Renal pelvis (tissue), 4 donors: Measurements from ENCODE around the gene NFKB1. TPM values are rescaled to one million over a fixed set of nuclear protein-coding genes. Genes with fewer than 3 reads are reported as not detected.

Experiments
- DNase-seq: peaks from one replicate; pipeline ENCODE4 v3.0.0-alpha.2; 2013
- polyA plus RNA-seq, 3 donors: library from polyadenylated mRNA; unstranded; fragments of 120-200 nt; gene quantifications; one replicate each; pipeline ENCODE4 v1.2.1, GENCODE V29; 2013; ENCODE audit not compliant: insufficient read length in 3 of 3

Gene NFKB1
- polyA plus RNA-seq, 3 donors = 23.9 to 27.9 (median 27.8) TPM

- DNase-seq = peak; percentile 69
These were observed 119.7 kb downstream of the NFKB1 start for GRCh38 chr4:102620697-102621497.

- DNase-seq = peak; percentile 34
These were observed 122.5 kb downstream of the NFKB1 start for GRCh38 chr4:102623622-102624021.

- no peak for DNase-seq
These were observed 123.3 kb downstream of the NFKB1 start for GRCh38 chr4:102624505-102624904.

GRCh38 chr4:102625232-102625930 is 124.2 kb downstream of the NFKB1 start:
- no peak for DNase-seq

GRCh38 chr4:102627831-102628523 is 126.8 kb downstream of the NFKB1 start:
- DNase-seq = no peak

- DNase-seq = no peak
These were observed 128.5 kb downstream of the NFKB1 start for GRCh38 chr4:102629673-102630072.

GRCh38 chr4:102631616-102632015 is 130.5 kb downstream of the NFKB1 start:
- DNase-seq = no peak

GRCh38 chr4:102632241-102633065 is 131.3 kb downstream of the NFKB1 start:
- DNase-seq = no peak

GRCh38 chr4:102633100-102633499 is 131.9 kb downstream of the NFKB1 start:
- DNase-seq = no peak

GRCh38 chr4:102637391-102637790 is 136.2 kb downstream of the NFKB1 start:
- no peak for DNase-seq

GRCh38 chr4:102638621-102639020 is 137.5 kb downstream of the NFKB1 start:
- DNase-seq = no peak

- DNase-seq = no peak
These were observed 138.4 kb downstream of the NFKB1 start for GRCh38 chr4:102639598-102639997.

GRCh38 chr4:102640669-102641068 is 139.5 kb downstream of the NFKB1 start:
- no peak for DNase-seq

- DNase-seq = no peak
These were observed 140.6 kb downstream of the NFKB1 start for GRCh38 chr4:102641793-102642192.

- DNase-seq = no peak
These were observed 141.6 kb downstream of the NFKB1 start for GRCh38 chr4:102642631-102643298.

GRCh38 chr4:102647117-102647516 is 146.0 kb downstream of the NFKB1 start:
- no peak for DNase-seq

- DNase-seq = no peak
These were observed 156.0 kb downstream of the NFKB1 start for GRCh38 chr4:102657206-102657605.

- DNase-seq = no peak
These were observed 161.9 kb downstream of the NFKB1 start for GRCh38 chr4:102663073-102663472.

- no peak for DNase-seq
These were observed 164.4 kb downstream of the NFKB1 start for GRCh38 chr4:102665527-102665926.
